ENCODE measurements around the gene BTBD18.
A peak's percentile ranks its signal among the peaks of the same experiment; 100 is the strongest.

Gene BTBD18

DNA sequence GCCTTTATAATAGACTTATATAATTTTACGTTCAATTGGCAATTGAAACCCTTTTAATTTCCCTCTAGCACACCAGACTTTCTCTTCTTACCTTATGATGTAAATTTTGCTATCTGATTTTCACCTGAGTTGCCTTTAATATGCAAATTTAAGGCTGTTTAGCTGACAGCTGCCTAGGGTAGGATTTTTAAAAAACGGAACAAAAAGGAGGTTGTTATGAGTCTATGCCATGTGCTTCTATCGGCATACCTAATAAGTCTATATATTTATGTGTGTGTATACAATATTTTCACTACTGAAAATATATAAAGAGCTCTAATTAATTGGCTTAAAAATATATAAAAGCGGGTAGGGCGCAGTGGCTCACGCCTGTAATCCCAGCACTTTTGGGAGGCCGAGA, 22.1 kb downstream of the BTBD18 start:
- no peak for TF ChIP-seq USF1 (IDR thresholded peaks at IDR 0.05)
- no peak for TF ChIP-seq TEAD4 (IDR thresholded peaks at IDR 0.05)
- no peak for TF ChIP-seq RAD21 (IDR thresholded peaks at IDR 0.05; ENCODE audit: low read depth)
- no peak for TF ChIP-seq EP300 (IDR thresholded peaks at IDR 0.05; ENCODE audit: borderline replicate concordance)
- no peak for TF ChIP-seq MAX (IDR thresholded peaks at IDR 0.05)
- no peak for TF ChIP-seq REST (IDR thresholded peaks at IDR 0.05; ENCODE audit: low read depth)
- no peak for TF ChIP-seq EGR1 (IDR thresholded peaks at IDR 0.05)

DNA sequence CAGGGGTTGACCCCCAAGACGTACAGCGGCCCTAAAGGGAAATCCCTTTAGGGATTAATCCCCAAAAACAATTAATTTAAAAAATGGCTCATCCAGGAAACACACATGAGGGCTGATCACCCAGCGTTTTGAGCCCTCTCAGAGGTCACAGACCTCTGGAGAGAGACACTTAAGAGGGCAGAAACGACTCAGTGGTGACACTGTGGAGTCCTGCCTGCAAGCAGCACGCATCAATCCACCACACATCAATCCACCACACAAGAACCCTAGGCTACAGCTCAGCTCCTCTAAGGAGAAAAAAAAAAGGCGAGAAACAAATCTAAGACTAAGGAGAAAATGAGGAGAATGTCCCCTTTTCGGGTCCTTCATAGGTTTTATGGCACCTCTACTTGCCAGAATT, 22.8 kb downstream of the BTBD18 start:
- no peak for TF ChIP-seq TAF1 (IDR thresholded peaks at IDR 0.05; ENCODE audit: low read depth)
- TF ChIP-seq FOXM1 (IDR thresholded peaks at IDR 0.05; ENCODE audit: borderline replicate concordance, low read depth): no peak

DNA sequence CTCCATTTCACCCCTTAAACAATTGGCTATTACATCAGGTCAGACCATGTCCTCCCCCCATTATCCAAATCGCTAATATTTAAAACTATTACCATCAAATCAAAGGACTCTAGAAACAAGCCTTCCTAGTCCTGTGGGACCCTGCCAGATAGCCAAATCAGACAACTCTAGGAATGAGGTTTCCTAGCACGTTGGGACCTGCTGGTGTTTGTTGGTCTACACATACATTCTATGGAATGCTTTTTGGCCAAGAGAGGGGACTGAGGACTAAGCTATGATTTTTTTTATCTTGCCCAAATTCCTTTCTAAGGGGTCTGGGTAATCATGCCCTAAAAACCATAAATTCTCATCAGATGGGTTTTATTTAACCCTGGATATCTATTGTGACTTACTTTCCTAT, 24.4 kb downstream of the BTBD18 start:
- TF ChIP-seq NFIC (IDR thresholded peaks at IDR 0.05) (no peak), ZBTB7A (IDR thresholded peaks at IDR 0.05; ENCODE audit: low read depth) (no peak), CREB1 (IDR thresholded peaks at IDR 0.05; ENCODE audit: low read depth) (no peak), USF1 (IDR thresholded peaks at IDR 0.05) (no peak), EGR1 (IDR thresholded peaks at IDR 0.05) (no peak), TEAD4 (IDR thresholded peaks at IDR 0.05) (no peak), RAD21 (IDR thresholded peaks at IDR 0.05; ENCODE audit: low read depth) (no peak), YY1 (IDR thresholded peaks at IDR 0.05; ENCODE audit: low read depth) (no peak)

- TF ChIP-seq ZBTB7A (IDR thresholded peaks at IDR 0.05; ENCODE audit: low read depth) (no peak), TAF1 (IDR thresholded peaks at IDR 0.05; ENCODE audit: low read depth) (no peak), EGR1 (IDR thresholded peaks at IDR 0.05) (no peak), CEBPB (IDR thresholded peaks at IDR 0.05) (no peak), REST (IDR thresholded peaks at IDR 0.05; ENCODE audit: low read depth) (no peak), FOXM1 (IDR thresholded peaks at IDR 0.05; ENCODE audit: borderline replicate concordance, low read depth) (no peak)
Measured at GRCh38 chr11:57713835-57714234, 37.8 kb downstream of the BTBD18 start.

- no peak for TF ChIP-seq TEAD4 (IDR thresholded peaks at IDR 0.05)
- no peak for TF ChIP-seq RAD21 (IDR thresholded peaks at IDR 0.05; ENCODE audit: low read depth)
- TF ChIP-seq USF1 (IDR thresholded peaks at IDR 0.05): no peak
- TF ChIP-seq NFIC (IDR thresholded peaks at IDR 0.05): no peak
- peak; percentile 83 for TF ChIP-seq CREB1 (IDR thresholded peaks at IDR 0.05; ENCODE audit: low read depth)
- TF ChIP-seq ZBTB7A (IDR thresholded peaks at IDR 0.05; ENCODE audit: low read depth): no peak
- no peak for TF ChIP-seq EGR1 (IDR thresholded peaks at IDR 0.05)
- no peak for TF ChIP-seq CEBPB (IDR thresholded peaks at IDR 0.05)
- TF ChIP-seq REST (IDR thresholded peaks at IDR 0.05; ENCODE audit: low read depth): no peak
- TF ChIP-seq TCF12 (IDR thresholded peaks at IDR 0.05; ENCODE audit: low read depth): peak; percentile 25; the same call in 1 of the 2 replicates
- TF ChIP-seq TAF1 (IDR thresholded peaks at IDR 0.05; ENCODE audit: low read depth): peak; percentile 78
- peak; percentile 75 for TF ChIP-seq FOXM1 (IDR thresholded peaks at IDR 0.05; ENCODE audit: borderline replicate concordance, low read depth)
- TF ChIP-seq YY1 (IDR thresholded peaks at IDR 0.05; ENCODE audit: low read depth): peak; percentile 95
- TF ChIP-seq MAX (IDR thresholded peaks at IDR 0.05): peak; percentile 67
- TF ChIP-seq EP300 (IDR thresholded peaks at IDR 0.05; ENCODE audit: borderline replicate concordance): no peak
Measured at GRCh38 chr11:57712256-57713150, 39.1 kb downstream of the BTBD18 start, which contains the start of gene TMX2. Gene TMX2, plus strand, starts transcription at chr11:57712593. Its CDS starts 26 bp downstream, at chr11:57712619.

Data from Ishikawa (cell line).